Activated CD8-positive, alpha-beta T cell treated with anti-CD3 and anti-CD28 coated beads, Interleukin-2, amount 10 ng/mL, durations not matched to agents 7 days and 5 days (primary cell): ENCODE results near the gene MYH9. TPM values are rescaled to one million over a fixed set of nuclear protein-coding genes. Genes with fewer than 3 reads are reported as not detected.
A peak's percentile ranks its signal among the peaks of the same experiment; 100 is the strongest.
"Not testable (repeated sequence)": the region's sequence is repeated elsewhere in the genome, so short reads cannot be mapped to it uniquely, and the experiment has no call there.

ENCODE experiments used
- ATAC-seq: fragments of 150-1000 bp; cut with Tn5 transposase; one replicate; pipeline ENCODE4 v1.10.0; 2021; ENCODE audit warnings: moderate library complexity
- CTCF ChIA-PET: fragments of 350-600 bp; sonication (Branson Sonifier 250); formaldehyde crosslinking; loops from one replicate; lab custom pipeline; 2021; ENCODE audit warnings: antibody characterized with exemption; lab: Charles Lee
- POLR2A ChIA-PET: fragments of 350-600 bp; sonication (Branson Sonifier 250); formaldehyde crosslinking; loops from one replicate; lab custom pipeline; 2021; ENCODE audit warnings: antibody characterized with exemption; lab: Charles Lee
- DNase-seq: peaks from one replicate; pipeline ENCODE4 v3.0.0-alpha.2; 2020
- H3K27ac Mint-ChIP-seq: one replicate; pipeline ENCODE4 v1.8.0; 2021; ENCODE audit warnings: mild to moderate bottlenecking, mixed read lengths
- H3K27me3 Mint-ChIP-seq: one replicate; pipeline ENCODE4 v1.8.0; 2021; ENCODE audit warnings: low read depth, mixed read lengths
- H3K36me3 Mint-ChIP-seq: one replicate; pipeline ENCODE4 v1.8.0; 2021; ENCODE audit warnings: low read depth, mixed read lengths
- H3K4me1 Mint-ChIP-seq: one replicate; pipeline ENCODE4 v1.8.0; 2021; ENCODE audit warnings: low read depth, mixed read lengths
- H3K4me3 Mint-ChIP-seq: one replicate; pipeline ENCODE4 v1.8.0; 2021; ENCODE audit warnings: mild to moderate bottlenecking, mixed read lengths
- H3K9me3 Mint-ChIP-seq: one replicate; pipeline ENCODE4 v1.8.0; 2022; ENCODE audit warnings: mixed read lengths; ENCODE audit not compliant: insufficient read depth
- total RNA-seq, 2 experiments: library from RNA; stranded (reverse); gene quantifications; one replicate each; pipeline ENCODE4 v1.2.3, GENCODE V29; 2021

The MYH9 gene
- total RNA-seq, 2 experiments from 2014 or later = 857 to 883 TPM

GRCh38 chr22:36295247-36295646, 92.5 kb downstream of the MYH9 start:
- ChIA-PET CTCF (interaction anchor here (0.9 to 1.1 kb wide), 3 partner anchors 9 to 192 kb away, joined by 3 to 4 read pairs (median 3); no protein-coding TSS in a partner anchor), POLR2A (interaction anchor here (0.7 to 0.9 kb wide), 2 partner anchors 14 to 23 kb away, joined by 3 to 4 read pairs; no protein-coding TSS in a partner anchor)
- ATAC-seq (no peak), DNase-seq (no peak)
- Mint-ChIP-seq H3K4me3 (peak overlapping the region; percentile 5), H3K27ac (no peak overlapping the region), H3K27me3 (no peaks in the 10 kb centered on the region), H3K9me3 (no peaks in the 10 kb centered on the region), H3K36me3 (peaks cover 86% of the 10 kb centered on the region), H3K4me1 (peaks cover 39% of the 10 kb centered on the region)

GRCh38 chr22:36294801-36295200, 93.0 kb downstream of the MYH9 start:
- Mint-ChIP-seq H3K9me3 (no peaks in the 10 kb centered on the region), H3K4me1 (peaks cover 42% of the 10 kb centered on the region), H3K27me3 (no peaks in the 10 kb centered on the region), H3K4me3 (no peak overlapping the region), H3K27ac (peak overlapping the region; percentile 39), H3K36me3 (peaks cover 87% of the 10 kb centered on the region)
- ATAC-seq (no peak), DNase-seq (no peak)
- POLR2A ChIA-PET = interaction anchor here (0.9 kb wide), 1 partner anchor 14 kb away, joined by 4 read pairs; no protein-coding TSS in a partner anchor
- CTCF ChIA-PET = interaction anchor here (0.9 to 1.1 kb wide), 3 partner anchors 9 to 192 kb away, joined by 3 to 4 read pairs (median 3); no protein-coding TSS in a partner anchor

- no peaks in the 10 kb centered on the region for H3K9me3 Mint-ChIP-seq
- POLR2A ChIA-PET = no interaction called here
- CTCF ChIA-PET = interaction anchor here (2.5 kb wide), 1 partner anchor 176 kb away, joined by 9 read pairs; no protein-coding TSS in a partner anchor
- peaks cover 87% of the 10 kb centered on the region for H3K36me3 Mint-ChIP-seq
- H3K4me1 Mint-ChIP-seq = peaks cover 48% of the 10 kb centered on the region
- H3K4me3 Mint-ChIP-seq = no peak overlapping the region
- H3K27me3 Mint-ChIP-seq = no peaks in the 10 kb centered on the region
- peak overlapping the region; percentile 52 for H3K27ac Mint-ChIP-seq
- DNase-seq (no peak), ATAC-seq (no peak)
Observed at GRCh38 chr22:36294293-36294620, 93.5 kb downstream of the MYH9 start.

- Mint-ChIP-seq H3K9me3 (no peaks in the 10 kb centered on the region), H3K36me3 (peaks cover 87% of the 10 kb centered on the region), H3K4me3 (no peak overlapping the region), H3K4me1 (peaks cover 53% of the 10 kb centered on the region), H3K27me3 (no peaks in the 10 kb centered on the region), H3K27ac (peak overlapping the region; percentile 52)
- DNase-seq (no peak), ATAC-seq (no peak)
- ChIA-PET CTCF (interaction anchor here (1.1 to 2.6 kb wide), 4 partner anchors 8 to 193 kb away, joined by 4 to 10 read pairs (median 8); no protein-coding TSS in a partner anchor), POLR2A (no interaction called here)
Observed at GRCh38 chr22:36293606-36294292, 94.0 kb downstream of the MYH9 start.

- H3K4me1 Mint-ChIP-seq = peaks cover 61% of the 10 kb centered on the region
Observed at GRCh38 chr22:36292823-36293530, 94.8 kb downstream of the MYH9 start.

GRCh38 chr22:36291831-36292740, 95.7 kb downstream of the MYH9 start:
- Mint-ChIP-seq H3K4me3 (no peak overlapping the region), H3K27me3 (no peaks in the 10 kb centered on the region), H3K4me1 (peaks cover 68% of the 10 kb centered on the region), H3K36me3 (peaks cover 87% of the 10 kb centered on the region), H3K9me3 (no peaks in the 10 kb centered on the region), H3K27ac (peak overlapping the region; percentile 64)
- ChIA-PET CTCF (interaction anchor here (0.6 to 2.6 kb wide), 5 partner anchors 9 to 195 kb away, joined by 3 to 10 read pairs (median 6); no protein-coding TSS in a partner anchor), POLR2A (interaction anchor here (1.0 kb wide), 1 partner anchor 14 kb away, joined by 3 read pairs; no protein-coding TSS in a partner anchor)
- ATAC-seq = no peak
- DNase-seq = no peak

More at GRCh38 chr22:36292823-36293530, 94.8 kb downstream of the MYH9 start:
- H3K4me3 Mint-ChIP-seq = no peak overlapping the region
- H3K27ac Mint-ChIP-seq = peak overlapping the region; percentile 9
- DNase-seq (no peak), ATAC-seq (no peak)
- no peaks in the 10 kb centered on the region for H3K27me3 Mint-ChIP-seq
- H3K9me3 Mint-ChIP-seq = no peaks in the 10 kb centered on the region
- H3K36me3 Mint-ChIP-seq = peaks cover 88% of the 10 kb centered on the region
- POLR2A ChIA-PET = interaction anchor here (1.0 kb wide), 1 partner anchor 15 kb away, joined by 3 read pairs; no protein-coding TSS in a partner anchor
- CTCF ChIA-PET = interaction anchor here (1.1 to 2.6 kb wide), 4 partner anchors 9 to 193 kb away, joined by 4 to 10 read pairs (median 8); no protein-coding TSS in a partner anchor

- POLR2A ChIA-PET, H3K9me3 Mint-ChIP-seq, ATAC-seq, H3K27me3 Mint-ChIP-seq, DNase-seq: not testable (repeated sequence)
- Mint-ChIP-seq H3K4me3 (peak overlapping the region; percentile 5), H3K27ac (peak overlapping the region; percentile 15), H3K36me3 (peaks cover 87% of the 10 kb centered on the region), H3K4me1 (peaks cover 73% of the 10 kb centered on the region)
- CTCF ChIA-PET = interaction anchor here (1.0 to 2.5 kb wide), 3 partner anchors 10 to 12 kb away, joined by 4 to 13 read pairs (median 11); no protein-coding TSS in a partner anchor
Observed at GRCh38 chr22:36290391-36291075, 97.2 kb downstream of the MYH9 start.

- Mint-ChIP-seq H3K4me1 (peaks cover 72% of the 10 kb centered on the region), H3K27ac (peak overlapping the region; percentile 82), H3K36me3 (peaks cover 87% of the 10 kb centered on the region), H3K4me3 (peak overlapping the region; percentile 42)
- ChIA-PET CTCF (interaction anchor here (1.0 to 2.5 kb wide), 3 partner anchors 9 to 12 kb away, joined by 4 to 13 read pairs (median 11); no protein-coding TSS in a partner anchor), POLR2A (interaction anchor here (1.6 kb wide), 1 partner anchor 42 kb away, joined by 4 read pairs; no protein-coding TSS in a partner anchor)
- ATAC-seq (peak; percentile 81), DNase-seq (peak; percentile 74)
- not testable (repeated sequence) for H3K9me3 Mint-ChIP-seq, H3K27me3 Mint-ChIP-seq
Observed at GRCh38 chr22:36289948-36290371, 97.8 kb downstream of the MYH9 start.

- no peak for DNase-seq
- no peaks in the 10 kb centered on the region for H3K9me3 Mint-ChIP-seq
- H3K36me3 Mint-ChIP-seq = peaks cover 87% of the 10 kb centered on the region
- ChIA-PET CTCF (interaction anchor here (0.9 to 2.5 kb wide), 4 partner anchors 9 to 44 kb away, joined by 4 to 13 read pairs (median 8); no protein-coding TSS in a partner anchor), POLR2A (interaction anchor here (1.6 kb wide), 1 partner anchor 42 kb away, joined by 4 read pairs; no protein-coding TSS in a partner anchor)
- H3K27ac Mint-ChIP-seq = peak overlapping the region; percentile 82
- H3K27me3 Mint-ChIP-seq = no peaks in the 10 kb centered on the region
- peaks cover 68% of the 10 kb centered on the region for H3K4me1 Mint-ChIP-seq
- peak overlapping the region; percentile 42 for H3K4me3 Mint-ChIP-seq
- ATAC-seq = no peak
Observed at GRCh38 chr22:36289406-36289870, 98.3 kb downstream of the MYH9 start.
